ENCODE data around the gene PRKCA. TPM values are rescaled to one million over a fixed set of nuclear protein-coding genes. Genes with fewer than 3 reads are reported as not detected.
"Not testable (repeated sequence)": the region's sequence is repeated elsewhere in the genome, so short reads cannot be mapped to it uniquely, and the experiment has no call there.

Gene PRKCA
- total RNA-seq, result 10 to 100 TPM; 55.8 to 90.7 (median 66.7) TPM

- Histone ChIP-seq H3K4me3 (peak within 1 kb of the TSS; percentile 83 to 96 (median 94)), H3K36me3 (no peaks in the 10 kb centered on the region), H3K27ac (peak within 1 kb of the TSS; percentile 80 to 93 (median 88)), H3K4me1 (peaks cover 0 to 34% (median 6%) of the 10 kb centered on the region in 4 donors), H3K27me3 (no peaks in the 10 kb centered on the region), H3K9me3 (no peaks in the 10 kb centered on the region)
- TF ChIP-seq CTCF (IDR thresholded peaks at IDR 0.05), result no peak
- TF ChIP-seq EP300 (IDR thresholded peaks at IDR 0.05), result peak in 1 of 2 donors; percentile 62
- TF ChIP-seq POLR2A (IDR thresholded peaks at IDR 0.05), result peak; percentile 80 to 90
- 0 to 1% methylated on average over 41 to 48 of the region's 117 CpGs for WGBS, 2 donors
- peak; percentile 37 to 49 for DNase-seq (ENCODE audit: low spot score in 2 of 2)
Observed at GRCh38 chr17:66301864-66302741, at the start of gene PRKCA. PRKCA (plus strand) TSS chr17:66302613.

- not testable (repeated sequence) for H3K36me3 ChIP-seq; H3K9me3 ChIP-seq; H3K4me1 ChIP-seq; H3K27me3 ChIP-seq; H3K4me3 ChIP-seq; H3K27ac ChIP-seq; DNase-seq (ENCODE audit: low spot score in 2 of 2)
- 86 to 95% methylated on average over 8 of the region's 8 CpGs for WGBS, 2 donors
Observed at GRCh38 chr17:66253458-66253857, 49.0 kb upstream of the PRKCA start.

GRCh38 chr17:66255112-66255511, 47.3 kb upstream of the PRKCA start:
- WGBS, 2 donors, result 24 to 26% methylated on average over 4 of the region's 4 CpGs
- Histone ChIP-seq H3K36me3 (no peaks in the 10 kb centered on the region), H3K4me3 (no peak overlapping the region), H3K27me3 (no peaks in the 10 kb centered on the region), H3K4me1 (peaks cover 0 to 5% (median 0%) of the 10 kb centered on the region in 4 donors), H3K27ac (no peak overlapping the region), H3K9me3 (no peaks in the 10 kb centered on the region)
- TF ChIP-seq POLR2A (IDR thresholded peaks at IDR 0.05) (no peak), CTCF (IDR thresholded peaks at IDR 0.05) (peak; percentile 61 to 91 (median 68)), EP300 (IDR thresholded peaks at IDR 0.05) (peak in 1 of 2 donors; percentile 39)
- peak in 1 of 2 donors; percentile 60 for DNase-seq (ENCODE audit: low spot score in 2 of 2)

- Histone ChIP-seq H3K36me3 (no peaks in the 10 kb centered on the region), H3K9me3 (no peaks in the 10 kb centered on the region), H3K27ac (no peak overlapping the region), H3K4me3 (no peak overlapping the region), H3K4me1 (peaks cover 0 to 5% (median 0%) of the 10 kb centered on the region in 4 donors), H3K27me3 (no peaks in the 10 kb centered on the region)
- DNase-seq (ENCODE audit: low spot score in 2 of 2), result no peak
- 68 to 74% methylated on average over 3 of the region's 3 CpGs for WGBS, 2 donors
- TF ChIP-seq EP300 (IDR thresholded peaks at IDR 0.05) (no peak), POLR2A (IDR thresholded peaks at IDR 0.05) (no peak), CTCF (IDR thresholded peaks at IDR 0.05) (no peak)
Observed at GRCh38 chr17:66255527-66255971, 46.9 kb upstream of the PRKCA start.

GRCh38 chr17:66260275-66260674, 42.1 kb upstream of the PRKCA start:
- WGBS, 2 donors, result 56 to 80% methylated on average over 6 of the region's 6 CpGs
- H3K4me1 ChIP-seq, result peaks cover 0 to under 1% (median 0%) of the 10 kb centered on the region in 4 donors
- TF ChIP-seq CTCF (IDR thresholded peaks at IDR 0.05) (no peak), EP300 (IDR thresholded peaks at IDR 0.05) (no peak)

More at GRCh38 chr17:66260275-66260674, 42.1 kb upstream of the PRKCA start:
- Histone ChIP-seq H3K27ac (no peak overlapping the region), H3K9me3 (no peaks in the 10 kb centered on the region), H3K27me3 (no peaks in the 10 kb centered on the region), H3K4me3 (no peak overlapping the region), H3K36me3 (no peaks in the 10 kb centered on the region)
- DNase-seq (ENCODE audit: low spot score in 2 of 2), result no peak
